Sigmoid colon (tissue), 4 donors: Measurements from ENCODE around the gene BIRC6.

Experiments used
- CTCF ChIP-seq, 4 experiments: fragments of 450-650 bp in 3 of 4; fragments of 200-600 bp in 1 of 4; IDR thresholded peaks; one replicate each; pipeline ENCODE4 v1.5.1; 2016 to 2019; ENCODE audit warnings: antibody characterized with exemption in 4 of 4, mild to moderate bottlenecking in 3 of 4, moderate library complexity in 2 of 4
- EP300 ChIP-seq, 4 donors: sonication (generic); formaldehyde crosslinking; IDR thresholded peaks; one replicate each; pipeline ENCODE4 v1.6.1; 2017; ENCODE audit warnings: antibody characterized with exemption in 4 of 4
- POLR2A ChIP-seq, 2 donors: fragments of 450-650 bp; IDR thresholded peaks; one replicate each; pipeline ENCODE4 v1.6.1; 2016; ENCODE audit warnings: antibody characterized with exemption in 2 of 2, mild to moderate bottlenecking in 2 of 2, moderate library complexity in 2 of 2
- POLR2AphosphoS5 ChIP-seq, 4 donors: sonication (generic); formaldehyde crosslinking; IDR thresholded peaks; one replicate each; pipeline ENCODE4 v1.6.1; 2017; ENCODE audit warnings: antibody characterized with exemption in 4 of 4

DNA sequence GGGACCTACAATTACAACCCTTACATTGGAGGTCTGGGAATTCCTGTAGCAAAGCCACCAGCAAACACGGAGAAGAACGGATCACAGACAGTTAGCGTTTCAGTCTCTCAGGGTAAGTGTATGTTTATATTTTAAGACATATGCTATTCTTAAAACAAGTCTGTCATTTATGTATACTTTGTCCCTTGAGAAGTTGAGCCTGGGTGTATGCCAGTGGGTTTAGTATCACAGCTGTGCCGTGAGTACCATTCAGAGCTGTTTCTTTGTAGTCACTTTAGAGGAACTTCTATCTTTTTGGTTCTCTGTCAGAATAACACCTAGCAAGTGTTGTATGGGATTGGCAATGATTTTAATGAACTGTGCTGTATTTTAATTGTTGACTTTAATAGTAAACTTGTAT, 125.6 kb downstream of the BIRC6 start:
- TF ChIP-seq POLR2A (IDR thresholded peaks at IDR 0.05) (no peak), CTCF (IDR thresholded peaks at IDR 0.05) (no peak), POLR2AphosphoS5 (IDR thresholded peaks at IDR 0.05) (no peak), EP300 (IDR thresholded peaks at IDR 0.05) (no peak)
